Neural progenitor cell (in vitro differentiated cells): ENCODE measurements around the gene SLC5A11. TPM values are rescaled to one million over a fixed set of nuclear protein-coding genes. Genes with fewer than 3 reads are reported as not detected.

Source experiments
- DNase-seq: peaks from one replicate; pipeline ENCODE4 v3.0.0-alpha.2; 2016; ENCODE audit warnings: low spot score
- H2AFZ ChIP-seq: fragments of 200-600 bp; sonication (generic); replicated peaks from 2 replicates; pipeline ENCODE4 v1.6.1; 2016; ENCODE audit warnings: antibody characterized with exemption
- H3F3A ChIP-seq: fragments of 200-600 bp; sonication (generic); 2 replicates; pipeline ENCODE4 v1.6.1; 2016; ENCODE audit warnings: antibody characterized with exemption, low read depth
- H3K27ac ChIP-seq: fragments of 200-600 bp; sonication (generic); 2 replicates; pipeline ENCODE4 v1.5.1; 2016; ENCODE audit warnings: mild to moderate bottlenecking
- H3K27me3 ChIP-seq: fragments of 200-600 bp; sonication (generic); 2 replicates; pipeline ENCODE4 v1.6.1; 2016; ENCODE audit warnings: mild to moderate bottlenecking, moderate library complexity
- H3K36me3 ChIP-seq: fragments of 200-600 bp; sonication (generic); 2 replicates; pipeline ENCODE4 v1.5.1; 2016
- H3K4me1 ChIP-seq: fragments of 200-600 bp; sonication (generic); 2 replicates; pipeline ENCODE4 v1.6.1; 2016; ENCODE audit warnings: mixed run types
- H3K4me2 ChIP-seq: fragments of 200-600 bp; sonication (generic); 2 replicates; pipeline ENCODE4 v1.6.1; 2016
- H3K4me3 ChIP-seq: fragments of 200-600 bp; sonication (generic); 2 replicates; pipeline ENCODE4 v1.5.1; 2016
- H3K79me2 ChIP-seq: fragments of 200-600 bp; sonication (generic); 2 replicates; pipeline ENCODE4 v1.6.1; 2016; ENCODE audit warnings: low read depth
- H3K9ac ChIP-seq: fragments of 200-600 bp; sonication (generic); 2 replicates; pipeline ENCODE4 v1.6.1; 2016
- H3K9me3 ChIP-seq: fragments of 200-600 bp; sonication (generic); 2 replicates; pipeline ENCODE4 v1.5.1; 2016; ENCODE audit warnings: low read depth
- H4K20me1 ChIP-seq: fragments of 200-600 bp; sonication (generic); 2 replicates; pipeline ENCODE4 v1.6.1; 2016; ENCODE audit warnings: low read depth
- H3K27ac Mint-ChIP-seq: 3 replicates; pipeline ENCODE4 v1.8.0; 2021; ENCODE audit warnings: mixed read lengths
- H3K27me3 Mint-ChIP-seq: 2 replicates; pipeline ENCODE4 v1.8.0; 2022; ENCODE audit warnings: low read depth, mild to moderate bottlenecking, inconsistent platforms, moderate library complexity, mixed read lengths; ENCODE audit not compliant: insufficient read depth
- H3K36me3 Mint-ChIP-seq: 3 replicates; pipeline ENCODE4 v1.8.0; 2021; ENCODE audit warnings: mixed read lengths
- H3K4me1 Mint-ChIP-seq: 3 replicates; pipeline ENCODE4 v1.8.0; 2021; ENCODE audit warnings: mixed read lengths
- H3K4me3 Mint-ChIP-seq: 3 replicates; pipeline ENCODE4 v1.8.0; 2021; ENCODE audit warnings: mild to moderate bottlenecking, moderate library complexity, mixed read lengths
- H3K9me3 Mint-ChIP-seq: 3 replicates; pipeline ENCODE4 v1.8.0; 2020; ENCODE audit warnings: mixed read lengths
- EZH2 ChIP-seq: fragments of 200-600 bp; sonication (generic); IDR thresholded peaks from 2 replicates; pipeline ENCODE4 v1.6.1; 2017; ENCODE audit warnings: antibody characterized with exemption, mild to moderate bottlenecking, moderate library complexity
- EZH2phosphoT487 ChIP-seq: fragments of 200-600 bp; sonication (generic); IDR thresholded peaks from 2 replicates; pipeline ENCODE4 v1.6.1; 2017; ENCODE audit warnings: antibody characterized with exemption
- total RNA-seq: library from RNA; depleted of rRNA; stranded (reverse); fragments of >200 nt; gene quantifications from 2 replicates; pipeline ENCODE4 v1.2.3, GENCODE V29; 2015; ENCODE audit warnings: low replicate concordance
- TF ChIP-seq, protein P1 (sequence below): fragments of 200-600 bp; sonication (generic); IDR thresholded peaks from 2 replicates; pipeline ENCODE4 v1.5.1; 2017; ENCODE audit warnings: antibody characterized with exemption, mild to moderate bottlenecking

The SLC5A11 gene
- total RNA-seq, 1 donor from 2014 or later: not detected

DNA sequence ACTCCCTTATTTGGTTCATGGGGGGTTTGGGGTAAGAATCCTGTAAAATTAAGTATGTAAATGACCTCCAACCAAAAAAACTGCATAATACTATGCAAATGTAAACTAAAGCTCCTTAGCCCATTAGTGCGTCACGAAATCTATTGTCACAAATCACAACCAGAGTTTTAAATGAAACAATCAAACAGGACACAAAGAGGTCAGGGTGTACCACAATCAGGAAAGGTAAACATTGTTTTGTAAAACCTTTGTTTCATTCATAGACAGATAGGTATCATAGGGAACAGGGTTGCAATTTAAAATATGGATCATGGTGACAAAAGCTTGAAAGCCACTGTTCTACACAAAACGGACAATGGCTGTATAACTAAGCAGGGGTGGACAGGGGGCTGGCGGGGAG is 108.4 kb downstream of the SLC5A11 start:
- Histone ChIP-seq H2AFZ (no peak overlapping the region), H3K27ac (no peak overlapping the region), H3K9ac (no peak overlapping the region), H3K4me1 (no peaks in the 10 kb centered on the region), H3K9me3 (no peaks in the 10 kb centered on the region), H3F3A (no peaks in the 10 kb centered on the region), H3K27me3 (no peaks in the 10 kb centered on the region), H3K4me3 (no peak overlapping the region), H3K36me3 (no peaks in the 10 kb centered on the region), H3K4me2 (no peak overlapping the region), H3K79me2 (no peaks in the 10 kb centered on the region), H4K20me1 (no peaks in the 10 kb centered on the region)
- no peaks in the 10 kb centered on the region for H3K9me3 Mint-ChIP-seq
- H3K27ac Mint-ChIP-seq: no peak overlapping the region
- DNase-seq: no peak
- no peaks in the 10 kb centered on the region for H3K27me3 Mint-ChIP-seq
- H3K36me3 Mint-ChIP-seq: peaks cover 36% of the 10 kb centered on the region
- TF ChIP-seq, protein P1, sequence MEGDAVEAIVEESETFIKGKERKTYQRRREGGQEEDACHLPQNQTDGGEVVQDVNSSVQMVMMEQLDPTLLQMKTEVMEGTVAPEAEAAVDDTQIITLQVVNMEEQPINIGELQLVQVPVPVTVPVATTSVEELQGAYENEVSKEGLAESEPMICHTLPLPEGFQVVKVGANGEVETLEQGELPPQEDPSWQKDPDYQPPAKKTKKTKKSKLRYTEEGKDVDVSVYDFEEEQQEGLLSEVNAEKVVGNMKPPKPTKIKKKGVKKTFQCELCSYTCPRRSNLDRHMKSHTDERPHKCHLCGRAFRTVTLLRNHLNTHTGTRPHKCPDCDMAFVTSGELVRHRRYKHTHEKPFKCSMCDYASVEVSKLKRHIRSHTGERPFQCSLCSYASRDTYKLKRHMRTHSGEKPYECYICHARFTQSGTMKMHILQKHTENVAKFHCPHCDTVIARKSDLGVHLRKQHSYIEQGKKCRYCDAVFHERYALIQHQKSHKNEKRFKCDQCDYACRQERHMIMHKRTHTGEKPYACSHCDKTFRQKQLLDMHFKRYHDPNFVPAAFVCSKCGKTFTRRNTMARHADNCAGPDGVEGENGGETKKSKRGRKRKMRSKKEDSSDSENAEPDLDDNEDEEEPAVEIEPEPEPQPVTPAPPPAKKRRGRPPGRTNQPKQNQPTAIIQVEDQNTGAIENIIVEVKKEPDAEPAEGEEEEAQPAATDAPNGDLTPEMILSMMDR: no peak
- TF ChIP-seq EZH2 (no peak), EZH2phosphoT487 (no peak)
- H3K4me3 Mint-ChIP-seq: no peak overlapping the region
- H3K4me1 Mint-ChIP-seq: no peaks in the 10 kb centered on the region

DNA sequence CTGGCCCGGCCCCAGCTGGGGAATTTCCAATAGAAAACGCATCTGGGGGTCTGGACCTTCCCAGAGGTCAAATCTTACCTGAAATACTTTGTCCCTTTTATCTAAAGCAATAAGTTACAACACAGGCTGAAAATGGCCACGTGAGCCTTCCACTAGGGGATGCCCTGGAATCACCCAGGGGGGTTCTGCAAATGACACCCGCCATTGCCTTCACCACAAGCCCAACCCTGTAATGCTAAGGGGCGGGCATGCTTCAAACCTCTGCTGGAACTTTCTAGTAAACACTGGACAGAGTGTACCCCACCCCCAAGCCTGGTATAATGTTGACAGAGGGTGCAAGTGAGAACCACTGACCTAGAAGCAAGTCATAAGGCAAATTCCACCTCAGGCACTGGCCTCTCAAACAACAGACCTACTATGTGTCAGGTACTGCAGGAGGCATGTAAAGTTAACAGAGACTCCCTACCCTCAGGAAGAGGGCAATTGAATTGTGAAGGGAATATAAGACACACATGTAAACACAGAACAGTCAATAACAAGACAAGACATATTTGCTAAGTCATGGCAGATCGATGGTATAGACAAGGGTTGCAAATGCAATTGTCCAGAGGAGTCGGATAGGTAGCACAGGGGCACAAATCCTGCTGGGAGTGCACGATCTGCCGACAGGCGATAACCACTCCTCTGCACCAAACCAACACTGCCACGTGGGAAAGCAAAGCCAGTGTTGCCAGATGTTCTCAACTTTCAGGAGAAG is 110.4 kb downstream of the SLC5A11 start:
- Histone ChIP-seq H3K9ac (no peak overlapping the region), H3K79me2 (no peaks in the 10 kb centered on the region), H3K36me3 (peaks cover 4% of the 10 kb centered on the region), H3K4me3 (no peak overlapping the region), H3K9me3 (no peaks in the 10 kb centered on the region), H2AFZ (no peak overlapping the region), H3F3A (no peaks in the 10 kb centered on the region), H3K4me2 (no peak overlapping the region), H4K20me1 (no peaks in the 10 kb centered on the region), H3K27me3 (no peaks in the 10 kb centered on the region), H3K4me1 (no peaks in the 10 kb centered on the region), H3K27ac (no peak overlapping the region)
- Mint-ChIP-seq H3K4me3 (no peak overlapping the region), H3K9me3 (no peaks in the 10 kb centered on the region), H3K4me1 (no peaks in the 10 kb centered on the region), H3K27ac (no peak overlapping the region), H3K36me3 (peaks cover 42% of the 10 kb centered on the region), H3K27me3 (no peaks in the 10 kb centered on the region)
- no peak for DNase-seq
- TF ChIP-seq EZH2 (no peak), EZH2phosphoT487 (no peak)
- TF ChIP-seq, protein P1: no peak

- Mint-ChIP-seq H3K27ac (no peak overlapping the region), H3K9me3 (peaks cover 9% of the 10 kb centered on the region), H3K27me3 (no peaks in the 10 kb centered on the region), H3K36me3 (peaks cover 52% of the 10 kb centered on the region), H3K4me1 (no peaks in the 10 kb centered on the region), H3K4me3 (no peak overlapping the region)
- DNase-seq: no peak
- H3K4me1 ChIP-seq: no peaks in the 10 kb centered on the region
- no peak overlapping the region for H2AFZ ChIP-seq
- no peak overlapping the region for H3K27ac ChIP-seq
- no peaks in the 10 kb centered on the region for H4K20me1 ChIP-seq
- TF ChIP-seq, protein P1: no peak
- TF ChIP-seq EZH2 (no peak), EZH2phosphoT487 (no peak)
- no peaks in the 10 kb centered on the region for H3K27me3 ChIP-seq
- no peak overlapping the region for H3K4me2 ChIP-seq
- no peaks in the 10 kb centered on the region for H3K9me3 ChIP-seq
- H3K79me2 ChIP-seq: no peaks in the 10 kb centered on the region
- no peaks in the 10 kb centered on the region for H3F3A ChIP-seq
- H3K9ac ChIP-seq: no peak overlapping the region
- peaks cover 15% of the 10 kb centered on the region for H3K36me3 ChIP-seq
- no peak overlapping the region for H3K4me3 ChIP-seq
These were observed 112.1 kb downstream of the SLC5A11 start for GRCh38 chr16:24957887-24958286.

Other genes starting within 250 kb of the SLC5A11 start
- gene TNRC6A, start 116.3 kb upstream of the SLC5A11 start, total RNA-seq: 55.7 and 57.1 TPM in 2 replicates
- gene ARHGAP17, start 169.4 kb downstream of the SLC5A11 start, total RNA-seq: 33.1 and 53.9 TPM in 2 replicates